GM23338 (cell line): ENCODE data around the gene TMEM94. TPM values are rescaled to one million over a fixed set of nuclear protein-coding genes. Genes with fewer than 3 reads are reported as not detected.

Experiments used
- ATAC-seq: fragments of 200-7000 bp; cut with Tn5 transposase; 3 replicates; pipeline ENCODE4 v1.9.1; 2020
- DNase-seq: peaks from one replicate; pipeline ENCODE4 v3.0.0-alpha.2; 2015; ENCODE audit warnings: low spot score
- H2AFZ ChIP-seq: fragments of 200-600 bp; sonication (generic); 2 replicates; pipeline ENCODE4 v1.8.0; 2016; ENCODE audit warnings: antibody characterized with exemption, mild to moderate bottlenecking, moderate library complexity
- H3F3A ChIP-seq: fragments of 200-600 bp; sonication (generic); replicated peaks from 2 replicates; pipeline ENCODE4 v1.8.0; 2017; ENCODE audit warnings: antibody characterized with exemption, mixed run types, low read depth
- H3K27ac ChIP-seq: fragments of 200-600 bp; sonication (generic); 2 replicates; pipeline ENCODE4 v1.6.1; 2016; ENCODE audit warnings: low read depth
- H3K27me3 ChIP-seq: fragments of 200-600 bp; sonication (generic); 2 replicates; pipeline ENCODE4 v1.8.0; 2016; ENCODE audit warnings: mild to moderate bottlenecking, mixed run types, moderate library complexity; ENCODE audit not compliant: insufficient read depth
- H3K36me3 ChIP-seq: fragments of 200-600 bp; sonication (generic); 2 replicates; pipeline ENCODE4 v1.8.0; 2016; ENCODE audit warnings: mild to moderate bottlenecking; ENCODE audit not compliant: insufficient read depth
- H3K4me1 ChIP-seq: fragments of 200-600 bp; sonication (generic); 2 replicates; pipeline ENCODE4 v1.8.0; 2016; ENCODE audit warnings: mild to moderate bottlenecking, moderate library complexity; ENCODE audit not compliant: insufficient read depth
- H3K4me2 ChIP-seq: fragments of 200-600 bp; sonication (generic); 2 replicates; pipeline ENCODE4 v1.7.1; 2017; ENCODE audit warnings: mixed run types
- H3K4me3 ChIP-seq: fragments of 200-600 bp; sonication (generic); 2 replicates; pipeline ENCODE4 v1.6.1; 2016; ENCODE audit warnings: mixed run types
- H3K79me2 ChIP-seq: fragments of 200-600 bp; sonication (generic); replicated peaks from 2 replicates; pipeline ENCODE4 v1.8.0; 2017; ENCODE audit warnings: mild to moderate bottlenecking; ENCODE audit not compliant: insufficient read depth
- H3K9me2 ChIP-seq: fragments of 200-600 bp; sonication (generic); 2 replicates; pipeline ENCODE4 v1.8.0; 2017; ENCODE audit not compliant: insufficient read depth
- H4K20me1 ChIP-seq: fragments of 200-600 bp; sonication (generic); replicated peaks from 2 replicates; pipeline ENCODE4 v1.8.0; 2017; ENCODE audit warnings: mild to moderate bottlenecking; ENCODE audit not compliant: insufficient read depth
- H3K27ac Mint-ChIP-seq: 2 replicates; pipeline ENCODE4 v1.8.0; 2020; ENCODE audit warnings: inconsistent platforms, mild to moderate bottlenecking, moderate library complexity, mixed read lengths
- H3K27me3 Mint-ChIP-seq: 3 replicates; pipeline ENCODE4 v1.8.0; 2022; ENCODE audit warnings: low read depth, mild to moderate bottlenecking, moderate library complexity, mixed read lengths, inconsistent platforms; ENCODE audit not compliant: insufficient read depth, poor library complexity
- H3K36me3 Mint-ChIP-seq: 3 replicates; pipeline ENCODE4 v1.8.0; 2021; ENCODE audit warnings: low read depth, mild to moderate bottlenecking, inconsistent platforms, moderate library complexity, mixed read lengths
- H3K4me1 Mint-ChIP-seq: 3 replicates; pipeline ENCODE4 v1.8.0; 2020; ENCODE audit warnings: mild to moderate bottlenecking, inconsistent platforms, mixed read lengths
- H3K4me3 Mint-ChIP-seq: 3 replicates; pipeline ENCODE4 v1.8.0; 2021; ENCODE audit warnings: moderate library complexity, mild to moderate bottlenecking, inconsistent platforms, mixed read lengths
- H3K9me3 Mint-ChIP-seq: 3 replicates; pipeline ENCODE4 v1.8.0; 2020; ENCODE audit warnings: moderate library complexity, mild to moderate bottlenecking, inconsistent platforms, mixed read lengths
- CTCF ChIP-seq, 2 experiments: fragments of 200-600 bp in 1 of 2; sonication (generic) in 1 of 2; conservative IDR thresholded peaks; 2 replicates each; pipeline versions ENCODE4 v1.5.1 to v1.6.1; 2016 to 2017; ENCODE audit warnings: antibody characterized with exemption in 2 of 2, low read depth in 2 of 2, mild to moderate bottlenecking in 2 of 2, moderate library complexity in 1 of 2
- ETS1 ChIP-seq: IDR thresholded peaks from 2 replicates; pipeline ENCODE4 v1.6.1; 2016; ENCODE audit warnings: antibody characterized with exemption
- EZH2 ChIP-seq: fragments of 200-600 bp; sonication (generic); IDR thresholded peaks from one replicate; pipeline ENCODE4 v1.8.0; 2017; ENCODE audit warnings: antibody characterized with exemption, mild to moderate bottlenecking, low read depth; ENCODE audit not compliant: unreplicated experiment
- NANOG ChIP-seq: IDR thresholded peaks from 2 replicates; pipeline ENCODE4 v1.6.1; 2016; ENCODE audit warnings: antibody characterized with exemption, borderline replicate concordance
- ZNF114 ChIP-seq: fragments of 250-450 bp; sonication (Bioruptor Pico); IDR thresholded peaks from 2 replicates; pipeline ENCODE4 v1.5.0; 2020; ENCODE audit warnings: mild to moderate bottlenecking, moderate library complexity
- ZNF462 ChIP-seq: fragments of 250-450 bp; sonication (Bioruptor Pico); IDR thresholded peaks from 2 replicates; pipeline ENCODE4 v1.5.0; 2020; ENCODE audit warnings: mild to moderate bottlenecking, moderate library complexity
- polyA plus RNA-seq: library from polyadenylated mRNA; unstranded; fragments of >200 nt; fragmentation: Nextera tagmentation; extraction: Ambion mirVana; gene quantifications from 2 replicates; pipeline ENCODE4 v1.2.1, GENCODE V29; 2016
- total RNA-seq: library from RNA; depleted of rRNA; stranded (reverse); fragments of >200 nt; shearing (Covaris generic); gene quantifications from 2 replicates; pipeline ENCODE4 v1.2.3, GENCODE V29; 2014

TMEM94 gene
- total and polyA plus RNA-seq, 2 experiments from 2014 or later, result 24.0 to 66.0 TPM

- H3K4me1 ChIP-seq, result no peaks in the 10 kb centered on the region
- H3K4me3 ChIP-seq, result no peak overlapping the region
- Mint-ChIP-seq H3K36me3 (no peaks in the 10 kb centered on the region; the same call in 2 of the 3 replicates), H3K4me3 (no peak overlapping the region), H3K27me3 (peaks cover 9% of the 10 kb centered on the region), H3K27ac (no peak overlapping the region), H3K4me1 (peaks cover 9% of the 10 kb centered on the region), H3K9me3 (no peaks in the 10 kb centered on the region)
- no peak for ATAC-seq
- H3K4me2 ChIP-seq, result no peak overlapping the region
- H3K36me3 ChIP-seq, result no peaks in the 10 kb centered on the region
- no peak overlapping the region for H2AFZ ChIP-seq
- no peaks in the 10 kb centered on the region for H3K79me2 ChIP-seq
- TF ChIP-seq CTCF (conservative IDR thresholded peaks at IDR 0.05; ENCODE audit: low read depth in 2 of 2) (no peak), ZNF114 (no peak), ETS1 (no peak), NANOG (no peak), EZH2 (no peak), ZNF462 (CRISPR knock-in tag) (no peak)
- H4K20me1 ChIP-seq, result no peaks in the 10 kb centered on the region
- no peaks in the 10 kb centered on the region for H3K27me3 ChIP-seq
- no peak overlapping the region for H3K27ac ChIP-seq
- no peak for DNase-seq
- no peaks in the 10 kb centered on the region for H3K9me2 ChIP-seq
- H3F3A ChIP-seq, result no peaks in the 10 kb centered on the region
Measured at GRCh38 chr17:75485688-75486087, 29.3 kb downstream of the TMEM94 start.
